ENCODE measurements around the gene DNPEP. TPM values are rescaled to one million over a fixed set of nuclear protein-coding genes. Genes with fewer than 3 reads are reported as not detected.

DNPEP gene
- total and polyA plus RNA-seq, 2 of the 8 experiments (the other 6 are each of a cell fraction or from before 2014, with no cell fraction given): 59.8 to 109 TPM

- Histone ChIP-seq H3K4ac (replicated peaks; ENCODE audit: insufficient read length, low read depth, low read length) (no peak overlapping the region), H2BK120ac (replicated peaks; ENCODE audit: low read depth, low read length) (no peak overlapping the region), H2BK20ac (ENCODE audit: low read length) (no peak overlapping the region), H2AK5ac (ENCODE audit: low read depth, low read length) (no peak overlapping the region), H3K56ac (replicated peaks; ENCODE audit: insufficient read length, low read depth, low read length) (no peak overlapping the region), H3K9ac (replicated peaks in 1 of 4; ENCODE audit: extremely low read depth in 1 of 4, low read depth in 3 of 4, low read length in 3 of 4) (no peak overlapping the region), H3K4me1 (replicated peaks in 1 of 4; ENCODE audit: control insufficient read depth in 3 of 4, insufficient read depth in 4 of 4, low read length in 3 of 4) (no peaks in the 10 kb centered on the region), H3K18ac (ENCODE audit: extremely low read depth, low read length) (no peak overlapping the region), H3K27me3 (replicated peaks in 1 of 4; ENCODE audit: control insufficient read depth in 3 of 4, extremely low read depth in 1 of 4, insufficient read depth in 3 of 4, low read length in 3 of 4) (0 out of 7 replicates have a peak, but pooled peaks cover 0 to 3% (median 2%) of the 10 kb centered on the region in 4 experiments), H3K36me3 (ENCODE audit: control insufficient read depth in 2 of 4, insufficient read depth in 4 of 4, low read length in 3 of 4) (no peaks in the 10 kb centered on the region), H4K91ac (replicated peaks; ENCODE audit: insufficient read length, low read length) (no peak overlapping the region), H3K27ac (ENCODE audit: low read depth, low read length) (no peak overlapping the region), H2BK15ac (ENCODE audit: low read length) (no peak overlapping the region), H2BK5ac (ENCODE audit: low read depth, low read length) (no peak overlapping the region), H3K4me3 (ENCODE audit: extremely low read depth in 1 of 4, insufficient read depth in 2 of 4, low read depth in 3 of 4, low read length in 4 of 4) (no peak overlapping the region), H3K79me1 (ENCODE audit: low read depth, low read length) (no peaks in the 10 kb centered on the region), H3K23ac (ENCODE audit: insufficient read length) (no peak overlapping the region), H3K23me2 (ENCODE audit: low read depth, low read length) (no peaks in the 10 kb centered on the region), H4K8ac (ENCODE audit: extremely low read depth, insufficient read depth, low read length) (no peak overlapping the region), H3K4me2 (ENCODE audit: insufficient read depth in 1 of 2, low read depth in 2 of 2, low read length in 2 of 2) (no peak overlapping the region), H3K9me3 (ENCODE audit: insufficient read depth in 2 of 2, low read depth in 1 of 2, low read length in 1 of 2) (no peaks in the 10 kb centered on the region), H3K79me2 (ENCODE audit: control insufficient read depth in 1 of 2, insufficient read depth in 2 of 2, low read length in 2 of 2) (no peaks in the 10 kb centered on the region), H2BK12ac (ENCODE audit: low read depth, low read length) (no peak overlapping the region), H2AFZ (ENCODE audit: low read length) (no peak overlapping the region), H4K20me1 (replicated peaks in 1 of 2; ENCODE audit: control insufficient read depth in 1 of 2, insufficient read depth in 2 of 2, low read length in 2 of 2) (no peaks in the 10 kb centered on the region), H3K14ac (ENCODE audit: insufficient read length) (no peak overlapping the region), H4K5ac (ENCODE audit: insufficient read length, low read depth, low read length) (no peak overlapping the region)
- FAIRE-seq (no peak), DNase-seq (ENCODE audit: low read depth in 1 of 2, low spot score in 2 of 2) (no peak)
- ChIA-PET CTCF (ENCODE audit: partially characterized antibody) (interaction anchor here (1.1 to 88.6 kb wide), 4 partner anchors 9 to 61 kb away, joined by 5 to 7248 read pairs (median 51); partner anchors contain the start of genes ASIC4, CHPF, DES and GMPPA), POLR2A (ENCODE audit: partially characterized antibody) (interaction anchor here (1.2 kb wide), 1 partner anchor 20 kb away, joined by 3 read pairs; no protein-coding TSS in a partner anchor)
- TF ChIP-seq CEBPB (IDR thresholded peaks at IDR 0.05; ENCODE audit: low read depth, low read length) (no peak), ATF3 (IDR thresholded peaks at IDR 0.05; ENCODE audit: insufficient read depth, low read depth, low read length) (no peak), JUND (IDR thresholded peaks at IDR 0.05; ENCODE audit: low read length) (no peak), PHF8 (conservative IDR thresholded peaks at IDR 0.05; ENCODE audit: low read depth, low read length) (no peak), JUN (IDR thresholded peaks at IDR 0.05; ENCODE audit: low read depth, low read length) (no peak), TCF12 (IDR thresholded peaks at IDR 0.05; ENCODE audit: low read depth, low read length) (no peak), CREB1 (IDR thresholded peaks at IDR 0.05) (no peak), KDM5A (IDR thresholded peaks at IDR 0.05; ENCODE audit: low read length) (no peak), KDM4A (IDR thresholded peaks at IDR 0.05; ENCODE audit: low read depth, low read length, severe bottlenecking) (no peak), RFX5 (IDR thresholded peaks at IDR 0.05; ENCODE audit: borderline replicate concordance, low read depth, low read length) (no peak), SUZ12 (IDR thresholded peaks at IDR 0.05; ENCODE audit: low read length) (no peak), SIX5 (IDR thresholded peaks at IDR 0.05; ENCODE audit: low read depth, low read length) (no peak), MAX (IDR thresholded peaks at IDR 0.05) (no peak), BCL11A (IDR thresholded peaks at IDR 0.05; ENCODE audit: low read depth in 2 of 2, low read length in 2 of 2) (no peak), CHD1 (IDR thresholded peaks at IDR 0.05; ENCODE audit: low read depth, low read length) (no peak), BRCA1 (IDR thresholded peaks at IDR 0.05; ENCODE audit: low read depth, low read length) (no peak)
Measured at GRCh38 chr2:219428469-219428868, 40.8 kb upstream of the DNPEP start.

Measured in H1 (cell line).